Bronchial epithelial cell (primary cell): Measurements from ENCODE around the gene SNTB2. TPM values are rescaled to one million over a fixed set of nuclear protein-coding genes. Genes with fewer than 3 reads are reported as not detected.

Experiments used
- DNase-seq: peaks from one replicate; pipeline ENCODE4 v3.0.0-alpha.2; 2010; ENCODE audit warnings: low read depth
- FAIRE-seq: peaks from 2 replicates; lab custom pipeline; 2011; peaks lifted over from hg19 to GRCh38; lab: Jason Lieb, UNC
- H3K27me3 ChIP-seq: 2 replicates; pipeline ENCODE4 v1.5.1; 2011; ENCODE audit warnings: low read length; ENCODE audit not compliant: control insufficient read depth, insufficient read depth
- H3K36me3 ChIP-seq: 2 replicates; pipeline ENCODE4 v1.5.1; 2011; ENCODE audit warnings: low read length; ENCODE audit not compliant: control insufficient read depth, insufficient read depth
- H3K4me3 ChIP-seq: 2 replicates; pipeline ENCODE4 v1.5.1; 2011; ENCODE audit warnings: mild to moderate bottlenecking, low read depth, low read length, control low read depth
- CTCF ChIP-seq: IDR thresholded peaks from 2 replicates; pipeline ENCODE4 v1.5.1; 2011; ENCODE audit warnings: mild to moderate bottlenecking, moderate library complexity, low read length, control low read depth, inconsistent platforms; ENCODE audit not compliant: insufficient read depth, severe bottlenecking
- total RNA-seq: library from RNA; depleted of rRNA; stranded (reverse); fragments of >200 nt; gene quantifications from 2 replicates; pipeline ENCODE4 v1.2.1, GENCODE V29; 2014

The SNTB2 gene
- total RNA-seq, 1 donor from 2014 or later: 10.5 TPM

- H3K4me3 ChIP-seq: no peak overlapping the region
- TF ChIP-seq CTCF: no peak
- DNase-seq (no peak), FAIRE-seq (no peak)
- peaks cover 3% of the 10 kb centered on the region for H3K36me3 ChIP-seq
- H3K27me3 ChIP-seq: no peaks in the 10 kb centered on the region
These were observed 122.4 kb downstream of the SNTB2 start for GRCh38 chr16:69309316-69309715.

GRCh38 chr16:69310653-69311532, 123.9 kb downstream of the SNTB2 start, which contains the start of gene VPS4A:
TSS of gene VPS4A (plus strand) at chr16:69311350. CDS start at chr16:69311512, 162 bp downstream.
- FAIRE-seq (no peak), DNase-seq (peak; percentile 86)
- TF ChIP-seq CTCF: peak; percentile 89
- Histone ChIP-seq H3K36me3 (peaks cover 10% of the 10 kb centered on the region), H3K4me3 (peak within 1 kb of the TSS; percentile 58), H3K27me3 (no peaks in the 10 kb centered on the region)

GRCh38 chr16:69311533-69312387, 124.8 kb downstream of the SNTB2 start:
- peak; percentile 42 for DNase-seq
- no peak for FAIRE-seq
- Histone ChIP-seq H3K4me3 (peak overlapping the region; percentile 58), H3K36me3 (peaks cover 17% of the 10 kb centered on the region), H3K27me3 (no peaks in the 10 kb centered on the region)
- no peak for TF ChIP-seq CTCF

GRCh38 chr16:69313469-69313868, 126.5 kb downstream of the SNTB2 start:
- H3K4me3 ChIP-seq: no peak overlapping the region
- peaks cover 26% of the 10 kb centered on the region for H3K36me3 ChIP-seq
- DNase-seq: no peak
- no peak for FAIRE-seq
- no peaks in the 10 kb centered on the region for H3K27me3 ChIP-seq
- TF ChIP-seq CTCF: no peak

GRCh38 chr16:69314534-69314933, 127.6 kb downstream of the SNTB2 start:
- Histone ChIP-seq H3K27me3 (no peaks in the 10 kb centered on the region), H3K36me3 (peaks cover 35% of the 10 kb centered on the region), H3K4me3 (no peak overlapping the region)
- TF ChIP-seq CTCF: no peak
- FAIRE-seq: no peak
- no peak for DNase-seq
